SK-N-SH (cell line): ENCODE results near the gene TESK1.

Experiments used
- EP300 ChIP-seq, 2 experiments: IDR thresholded peaks; 2 replicates each; pipeline versions ENCODE4 v1.4.0 to v1.6.1; 2012; ENCODE audit warnings: borderline replicate concordance in 1 of 2, low read depth in 1 of 2, low read length in 1 of 2
- MAX ChIP-seq: IDR thresholded peaks from 2 replicates; pipeline ENCODE4 v1.4.0; 2012; ENCODE audit warnings: low read depth
- NFIC ChIP-seq: IDR thresholded peaks from 2 replicates; pipeline ENCODE4 v1.4.0; 2012; ENCODE audit warnings: borderline replicate concordance
- NRF1 ChIP-seq: IDR thresholded peaks from 2 replicates; pipeline ENCODE4 v1.6.1; 2012; ENCODE audit warnings: low read depth, mild to moderate bottlenecking, low read length
- POLR2AphosphoS5 ChIP-seq: IDR thresholded peaks from 2 replicates; pipeline ENCODE4 v1.6.1; 2012; ENCODE audit warnings: low read depth, low read length
- RAD21 ChIP-seq: IDR thresholded peaks from 2 replicates; pipeline ENCODE4 v1.6.1; 2012; ENCODE audit warnings: mild to moderate bottlenecking, low read length
- RFX5 ChIP-seq: IDR thresholded peaks from 2 replicates; pipeline ENCODE4 v1.6.1; 2012; ENCODE audit warnings: mild to moderate bottlenecking, improper control_type of control experiment, low read length
- SMC3 ChIP-seq: IDR thresholded peaks from 2 replicates; pipeline ENCODE4 v1.6.1; 2012; ENCODE audit warnings: low read depth, low read length, improper control_type of control experiment
- TAF1 ChIP-seq: IDR thresholded peaks from 2 replicates; pipeline ENCODE4 v1.6.1; 2012; ENCODE audit warnings: low read depth, mild to moderate bottlenecking, low read length, moderate library complexity, borderline replicate concordance
- TF ChIP-seq, protein P1 (sequence below): IDR thresholded peaks from 2 replicates; pipeline ENCODE4 v1.6.1; 2012; ENCODE audit warnings: mild to moderate bottlenecking, low read depth, low read length, moderate library complexity
- TF ChIP-seq, protein P2 (sequence below): fragments of 200-600 bp; sonication (generic); IDR thresholded peaks from 2 replicates; pipeline ENCODE4 v1.6.1; 2017; ENCODE audit warnings: antibody characterized with exemption, mild to moderate bottlenecking, moderate library complexity

- TF ChIP-seq MAX = no peak
- TF ChIP-seq, protein P1, sequence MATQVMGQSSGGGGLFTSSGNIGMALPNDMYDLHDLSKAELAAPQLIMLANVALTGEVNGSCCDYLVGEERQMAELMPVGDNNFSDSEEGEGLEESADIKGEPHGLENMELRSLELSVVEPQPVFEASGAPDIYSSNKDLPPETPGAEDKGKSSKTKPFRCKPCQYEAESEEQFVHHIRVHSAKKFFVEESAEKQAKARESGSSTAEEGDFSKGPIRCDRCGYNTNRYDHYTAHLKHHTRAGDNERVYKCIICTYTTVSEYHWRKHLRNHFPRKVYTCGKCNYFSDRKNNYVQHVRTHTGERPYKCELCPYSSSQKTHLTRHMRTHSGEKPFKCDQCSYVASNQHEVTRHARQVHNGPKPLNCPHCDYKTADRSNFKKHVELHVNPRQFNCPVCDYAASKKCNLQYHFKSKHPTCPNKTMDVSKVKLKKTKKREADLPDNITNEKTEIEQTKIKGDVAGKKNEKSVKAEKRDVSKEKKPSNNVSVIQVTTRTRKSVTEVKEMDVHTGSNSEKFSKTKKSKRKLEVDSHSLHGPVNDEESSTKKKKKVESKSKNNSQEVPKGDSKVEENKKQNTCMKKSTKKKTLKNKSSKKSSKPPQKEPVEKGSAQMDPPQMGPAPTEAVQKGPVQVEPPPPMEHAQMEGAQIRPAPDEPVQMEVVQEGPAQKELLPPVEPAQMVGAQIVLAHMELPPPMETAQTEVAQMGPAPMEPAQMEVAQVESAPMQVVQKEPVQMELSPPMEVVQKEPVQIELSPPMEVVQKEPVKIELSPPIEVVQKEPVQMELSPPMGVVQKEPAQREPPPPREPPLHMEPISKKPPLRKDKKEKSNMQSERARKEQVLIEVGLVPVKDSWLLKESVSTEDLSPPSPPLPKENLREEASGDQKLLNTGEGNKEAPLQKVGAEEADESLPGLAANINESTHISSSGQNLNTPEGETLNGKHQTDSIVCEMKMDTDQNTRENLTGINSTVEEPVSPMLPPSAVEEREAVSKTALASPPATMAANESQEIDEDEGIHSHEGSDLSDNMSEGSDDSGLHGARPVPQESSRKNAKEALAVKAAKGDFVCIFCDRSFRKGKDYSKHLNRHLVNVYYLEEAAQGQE = no peak
- TF ChIP-seq SMC3 = no peak
- no peak for TF ChIP-seq EP300 (IDR thresholded peaks at IDR 0.05; ENCODE audit: borderline replicate concordance in 1 of 2, low read depth in 1 of 2, low read length in 1 of 2)
- TF ChIP-seq POLR2AphosphoS5 = no peak
- no peak for TF ChIP-seq NRF1
- TF ChIP-seq, protein P2, sequence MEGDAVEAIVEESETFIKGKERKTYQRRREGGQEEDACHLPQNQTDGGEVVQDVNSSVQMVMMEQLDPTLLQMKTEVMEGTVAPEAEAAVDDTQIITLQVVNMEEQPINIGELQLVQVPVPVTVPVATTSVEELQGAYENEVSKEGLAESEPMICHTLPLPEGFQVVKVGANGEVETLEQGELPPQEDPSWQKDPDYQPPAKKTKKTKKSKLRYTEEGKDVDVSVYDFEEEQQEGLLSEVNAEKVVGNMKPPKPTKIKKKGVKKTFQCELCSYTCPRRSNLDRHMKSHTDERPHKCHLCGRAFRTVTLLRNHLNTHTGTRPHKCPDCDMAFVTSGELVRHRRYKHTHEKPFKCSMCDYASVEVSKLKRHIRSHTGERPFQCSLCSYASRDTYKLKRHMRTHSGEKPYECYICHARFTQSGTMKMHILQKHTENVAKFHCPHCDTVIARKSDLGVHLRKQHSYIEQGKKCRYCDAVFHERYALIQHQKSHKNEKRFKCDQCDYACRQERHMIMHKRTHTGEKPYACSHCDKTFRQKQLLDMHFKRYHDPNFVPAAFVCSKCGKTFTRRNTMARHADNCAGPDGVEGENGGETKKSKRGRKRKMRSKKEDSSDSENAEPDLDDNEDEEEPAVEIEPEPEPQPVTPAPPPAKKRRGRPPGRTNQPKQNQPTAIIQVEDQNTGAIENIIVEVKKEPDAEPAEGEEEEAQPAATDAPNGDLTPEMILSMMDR = no peak
- TF ChIP-seq RFX5 = no peak
- TF ChIP-seq NFIC = no peak
- no peak for TF ChIP-seq TAF1
- no peak for TF ChIP-seq RAD21
Observed at GRCh38 chr9:35559792-35560530, 45.1 kb upstream of the TESK1 start.
